ENCODE measurements around the gene TMEM121.

The TMEM121 gene

GRCh38 chr14:105502446-105503295, 23.7 kb upstream of the TMEM121 start:
- TF ChIP-seq EZH2phosphoT487 (IDR thresholded peaks at IDR 0.05; ENCODE audit: low read depth) (no peak), CTCF (IDR thresholded peaks at IDR 0.05; ENCODE audit: low read depth, low read length) (no peak)
- no peaks in the 10 kb centered on the region for H3K4me1 ChIP-seq (ENCODE audit: low read length)
- H3K4me3 ChIP-seq (ENCODE audit: low read length): no peak overlapping the region
- no peaks in the 10 kb centered on the region for H3K27me3 ChIP-seq (ENCODE audit: low read depth, low read length)
- no peaks in the 10 kb centered on the region for H3K79me2 ChIP-seq (ENCODE audit: low read length)
- no peaks in the 10 kb centered on the region for H4K20me1 ChIP-seq (ENCODE audit: insufficient read depth, low read length)
- H2AFZ ChIP-seq (ENCODE audit: low read depth, low read length): no peak overlapping the region
- H3K36me3 ChIP-seq (replicated peaks; ENCODE audit: low read depth, low read length): no peaks in the 10 kb centered on the region
- no peak overlapping the region for H3K9ac ChIP-seq (ENCODE audit: low read length)
- H3K9me3 ChIP-seq (ENCODE audit: insufficient read depth, low read length): no peaks in the 10 kb centered on the region
- H3K4me2 ChIP-seq (ENCODE audit: low read length): no peak overlapping the region
- no peak overlapping the region for H3K27ac ChIP-seq (ENCODE audit: low read length)

- Histone ChIP-seq H3K27ac (ENCODE audit: low read length) (no peak overlapping the region), H3K9me3 (ENCODE audit: insufficient read depth, low read length) (no peaks in the 10 kb centered on the region), H3K4me2 (ENCODE audit: low read length) (no peak overlapping the region)
Measured at GRCh38 chr14:105503296-105503640, 23.1 kb upstream of the TMEM121 start.

GRCh38 chr14:105503935-105504692, 22.3 kb upstream of the TMEM121 start:
- Histone ChIP-seq H4K20me1 (ENCODE audit: insufficient read depth, low read length) (no peaks in the 10 kb centered on the region), H3K4me3 (ENCODE audit: low read length) (no peak overlapping the region), H2AFZ (ENCODE audit: low read depth, low read length) (no peak overlapping the region), H3K9ac (ENCODE audit: low read length) (no peak overlapping the region), H3K9me3 (ENCODE audit: insufficient read depth, low read length) (no peaks in the 10 kb centered on the region), H3K36me3 (replicated peaks; ENCODE audit: low read depth, low read length) (no peaks in the 10 kb centered on the region), H3K27ac (ENCODE audit: low read length) (no peak overlapping the region), H3K4me1 (ENCODE audit: low read length) (no peaks in the 10 kb centered on the region), H3K27me3 (ENCODE audit: low read depth, low read length) (no peaks in the 10 kb centered on the region), H3K79me2 (ENCODE audit: low read length) (no peaks in the 10 kb centered on the region), H3K4me2 (ENCODE audit: low read length) (no peak overlapping the region)
- TF ChIP-seq CTCF (IDR thresholded peaks at IDR 0.05; ENCODE audit: low read depth, low read length) (no peak), EZH2phosphoT487 (IDR thresholded peaks at IDR 0.05; ENCODE audit: low read depth) (no peak)

More at GRCh38 chr14:105503296-105503640, 23.1 kb upstream of the TMEM121 start:
- no peaks in the 10 kb centered on the region for H3K36me3 ChIP-seq (replicated peaks; ENCODE audit: low read depth, low read length)
- no peaks in the 10 kb centered on the region for H3K27me3 ChIP-seq (ENCODE audit: low read depth, low read length)
- no peaks in the 10 kb centered on the region for H3K4me1 ChIP-seq (ENCODE audit: low read length)
- H3K79me2 ChIP-seq (ENCODE audit: low read length): no peaks in the 10 kb centered on the region
- no peak overlapping the region for H3K9ac ChIP-seq (ENCODE audit: low read length)
- H3K4me3 ChIP-seq (ENCODE audit: low read length): no peak overlapping the region
- no peak overlapping the region for H2AFZ ChIP-seq (ENCODE audit: low read depth, low read length)
- no peak for TF ChIP-seq EZH2phosphoT487 (IDR thresholded peaks at IDR 0.05; ENCODE audit: low read depth)
- no peak for TF ChIP-seq CTCF (IDR thresholded peaks at IDR 0.05; ENCODE audit: low read depth, low read length)
- H4K20me1 ChIP-seq (ENCODE audit: insufficient read depth, low read length): no peaks in the 10 kb centered on the region

- H3K4me1 ChIP-seq (ENCODE audit: low read length): no peaks in the 10 kb centered on the region
- H3K79me2 ChIP-seq (ENCODE audit: low read length): no peaks in the 10 kb centered on the region
- TF ChIP-seq CTCF (IDR thresholded peaks at IDR 0.05; ENCODE audit: low read depth, low read length): no peak
- TF ChIP-seq EZH2phosphoT487 (IDR thresholded peaks at IDR 0.05; ENCODE audit: low read depth): no peak
- no peak overlapping the region for H3K27ac ChIP-seq (ENCODE audit: low read length)
- H4K20me1 ChIP-seq (ENCODE audit: insufficient read depth, low read length): no peaks in the 10 kb centered on the region
- H3K9ac ChIP-seq (ENCODE audit: low read length): no peak overlapping the region
- H3K27me3 ChIP-seq (ENCODE audit: low read depth, low read length): no peaks in the 10 kb centered on the region
- no peaks in the 10 kb centered on the region for H3K9me3 ChIP-seq (ENCODE audit: insufficient read depth, low read length)
- H3K4me2 ChIP-seq (ENCODE audit: low read length): no peak overlapping the region
- no peaks in the 10 kb centered on the region for H3K36me3 ChIP-seq (replicated peaks; ENCODE audit: low read depth, low read length)
- no peak overlapping the region for H2AFZ ChIP-seq (ENCODE audit: low read depth, low read length)
- no peak overlapping the region for H3K4me3 ChIP-seq (ENCODE audit: low read length)
Measured at GRCh38 chr14:105505101-105505500, 21.3 kb upstream of the TMEM121 start.

All from OCI-LY3 (cell line).